DND-41 (cell line): ENCODE measurements around the gene MICA.
"Not testable (repeated sequence)": the region's sequence is repeated elsewhere in the genome, so short reads cannot be mapped to it uniquely, and the experiment has no call there.

Source experiments
- ATAC-seq: fragments of 200-7000 bp; cut with Tn5 transposase; 3 replicates; pipeline ENCODE4 v1.9.1; 2021; ENCODE audit warnings: low read depth; ENCODE audit not compliant: insufficient read depth
- DNase-seq: peaks from one replicate; pipeline ENCODE4 v3.0.0-alpha.2; 2020
- H2AFZ ChIP-seq: 2 replicates; pipeline ENCODE4 v1.6.0; 2012; ENCODE audit warnings: low read depth, low read length
- H3K27ac ChIP-seq: 2 replicates; pipeline ENCODE4 v1.5.1; 2012; ENCODE audit warnings: low read length, inconsistent platforms
- H3K27me3 ChIP-seq: fragments of 200-600 bp; sonication (generic); 2 replicates; pipeline ENCODE4 v1.6.0; 2012; ENCODE audit warnings: low read length, mild to moderate bottlenecking, inconsistent platforms; ENCODE audit not compliant: insufficient read depth, poor library complexity
- H3K36me3 ChIP-seq: 2 replicates; pipeline ENCODE4 v1.5.1; 2012; ENCODE audit warnings: low read length, inconsistent platforms; ENCODE audit not compliant: insufficient read depth
- H3K4me1 ChIP-seq: 2 replicates; pipeline ENCODE4 v1.5.1; 2012; ENCODE audit warnings: mild to moderate bottlenecking, low read length; ENCODE audit not compliant: insufficient read depth
- H3K4me2 ChIP-seq: 2 replicates; pipeline ENCODE4 v1.6.0; 2012; ENCODE audit warnings: mild to moderate bottlenecking, moderate library complexity, low read length, inconsistent platforms; ENCODE audit not compliant: insufficient read depth
- H3K4me3 ChIP-seq, 2 experiments: fragments of 200-600 bp in 1 of 2; shearing (Covaris generic) in 1 of 2; 2 replicates each; pipeline ENCODE4 v1.5.1; 2012 to 2016; ENCODE audit warnings: inconsistent platforms in 2 of 2, low read length in 2 of 2, mild to moderate bottlenecking in 2 of 2, low read depth in 1 of 2, moderate library complexity in 1 of 2
- H3K79me2 ChIP-seq: 2 replicates; pipeline ENCODE4 v1.6.0; 2012; ENCODE audit warnings: low read length, inconsistent platforms; ENCODE audit not compliant: insufficient read depth
- H3K9ac ChIP-seq: 2 replicates; pipeline ENCODE4 v1.6.0; 2012; ENCODE audit warnings: low read depth, mild to moderate bottlenecking, inconsistent platforms, low read length, moderate library complexity
- H3K9me3 ChIP-seq: 2 replicates; pipeline ENCODE4 v1.5.1; 2012; ENCODE audit warnings: low read length, moderate library complexity, mild to moderate bottlenecking, inconsistent platforms; ENCODE audit not compliant: insufficient read depth, severe bottlenecking
- H4K20me1 ChIP-seq: 2 replicates; pipeline ENCODE4 v1.6.0; 2012; ENCODE audit warnings: low read length; ENCODE audit not compliant: insufficient read depth
- EZH2 ChIP-seq: IDR thresholded peaks from 3 replicates; pipeline ENCODE4 v1.6.1; 2012; ENCODE audit warnings: borderline replicate concordance, low read depth, mild to moderate bottlenecking, moderate library complexity, low read length, inconsistent platforms; ENCODE audit not compliant: severe bottlenecking
- TF ChIP-seq, protein P1 (sequence below): IDR thresholded peaks from 2 replicates; pipeline ENCODE4 v1.5.1; 2012; ENCODE audit warnings: borderline replicate concordance, low read length, moderate library complexity, mild to moderate bottlenecking; ENCODE audit not compliant: poor library complexity, severe bottlenecking; ENCODE audit errors: extremely low read depth

Gene MICA

DNA sequence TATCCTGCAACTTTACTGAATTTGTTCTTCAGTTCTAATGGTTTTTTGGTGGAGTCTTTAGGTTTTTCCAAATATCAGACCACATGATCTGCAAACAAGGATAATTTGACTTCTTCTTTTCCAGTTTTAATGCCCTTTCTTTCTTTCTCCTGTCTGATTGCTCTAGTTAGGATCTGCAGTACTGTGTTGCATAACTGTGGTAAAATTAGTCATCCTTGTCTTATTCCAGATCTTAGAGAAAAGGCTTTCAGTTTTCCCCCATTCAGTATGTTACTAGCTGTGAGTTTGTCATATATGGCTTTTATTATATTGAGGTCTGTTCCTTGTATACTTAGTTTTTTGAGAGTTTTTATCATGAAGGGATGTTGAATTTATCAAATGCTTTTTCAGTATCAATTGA, 4.3 kb downstream of the MICA start:
- DNase-seq = no peak
- Histone ChIP-seq H4K20me1 (peaks cover 83% of the 10 kb centered on the region), H3K27ac (no peak overlapping the region), H3K79me2 (peaks cover 91% of the 10 kb centered on the region), H3K4me1 (peaks cover 23% of the 10 kb centered on the region), H3K4me2 (no peak overlapping the region), H3K36me3 (peaks cover 38% of the 10 kb centered on the region), H3K9ac (no peak overlapping the region), H3K9me3 (no peaks in the 10 kb centered on the region), H2AFZ (no peak overlapping the region), H3K27me3 (no peaks in the 10 kb centered on the region), H3K4me3 (no peak overlapping the region)
- TF ChIP-seq, protein P1, sequence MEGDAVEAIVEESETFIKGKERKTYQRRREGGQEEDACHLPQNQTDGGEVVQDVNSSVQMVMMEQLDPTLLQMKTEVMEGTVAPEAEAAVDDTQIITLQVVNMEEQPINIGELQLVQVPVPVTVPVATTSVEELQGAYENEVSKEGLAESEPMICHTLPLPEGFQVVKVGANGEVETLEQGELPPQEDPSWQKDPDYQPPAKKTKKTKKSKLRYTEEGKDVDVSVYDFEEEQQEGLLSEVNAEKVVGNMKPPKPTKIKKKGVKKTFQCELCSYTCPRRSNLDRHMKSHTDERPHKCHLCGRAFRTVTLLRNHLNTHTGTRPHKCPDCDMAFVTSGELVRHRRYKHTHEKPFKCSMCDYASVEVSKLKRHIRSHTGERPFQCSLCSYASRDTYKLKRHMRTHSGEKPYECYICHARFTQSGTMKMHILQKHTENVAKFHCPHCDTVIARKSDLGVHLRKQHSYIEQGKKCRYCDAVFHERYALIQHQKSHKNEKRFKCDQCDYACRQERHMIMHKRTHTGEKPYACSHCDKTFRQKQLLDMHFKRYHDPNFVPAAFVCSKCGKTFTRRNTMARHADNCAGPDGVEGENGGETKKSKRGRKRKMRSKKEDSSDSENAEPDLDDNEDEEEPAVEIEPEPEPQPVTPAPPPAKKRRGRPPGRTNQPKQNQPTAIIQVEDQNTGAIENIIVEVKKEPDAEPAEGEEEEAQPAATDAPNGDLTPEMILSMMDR = no peak
- TF ChIP-seq EZH2 = no peak
- no peak for ATAC-seq

DNA sequence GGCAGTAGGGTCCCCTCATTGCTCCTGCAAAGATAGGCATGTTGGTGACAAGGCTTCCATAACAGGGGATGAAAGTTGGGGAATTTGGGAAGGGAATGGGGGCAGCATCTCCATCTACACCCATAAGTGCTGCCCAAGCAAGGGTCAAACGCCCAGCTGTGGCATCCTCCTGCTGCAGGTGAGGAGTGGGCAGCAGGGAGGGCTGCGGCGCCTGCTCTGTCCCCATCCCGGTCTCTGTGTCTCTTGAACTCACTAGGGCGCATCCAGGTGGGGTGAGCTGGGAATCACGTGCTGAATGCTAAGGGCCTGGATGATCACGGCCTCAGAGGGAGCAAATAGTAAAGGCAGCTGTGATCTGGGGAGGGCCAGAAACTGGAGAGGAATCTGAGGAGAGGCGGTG, 9.1 kb downstream of the MICA start:
- peaks cover 73% of the 10 kb centered on the region for H3K36me3 ChIP-seq
- H3K79me2 ChIP-seq = peaks cover 45% of the 10 kb centered on the region
- no peaks in the 10 kb centered on the region for H3K9me3 ChIP-seq
- no peak overlapping the region for H3K4me2 ChIP-seq
- H3K27me3 ChIP-seq = no peaks in the 10 kb centered on the region
- no peaks in the 10 kb centered on the region for H3K4me1 ChIP-seq
- no peak overlapping the region for H3K27ac ChIP-seq
- H4K20me1 ChIP-seq = peaks cover 58% of the 10 kb centered on the region
- H3K9ac ChIP-seq = no peak overlapping the region
- TF ChIP-seq, protein P1 = no peak
- TF ChIP-seq EZH2 = no peak
- DNase-seq (no peak), ATAC-seq (no peak)
- no peak overlapping the region for H3K4me3 ChIP-seq
- no peak overlapping the region for H2AFZ ChIP-seq

DNA sequence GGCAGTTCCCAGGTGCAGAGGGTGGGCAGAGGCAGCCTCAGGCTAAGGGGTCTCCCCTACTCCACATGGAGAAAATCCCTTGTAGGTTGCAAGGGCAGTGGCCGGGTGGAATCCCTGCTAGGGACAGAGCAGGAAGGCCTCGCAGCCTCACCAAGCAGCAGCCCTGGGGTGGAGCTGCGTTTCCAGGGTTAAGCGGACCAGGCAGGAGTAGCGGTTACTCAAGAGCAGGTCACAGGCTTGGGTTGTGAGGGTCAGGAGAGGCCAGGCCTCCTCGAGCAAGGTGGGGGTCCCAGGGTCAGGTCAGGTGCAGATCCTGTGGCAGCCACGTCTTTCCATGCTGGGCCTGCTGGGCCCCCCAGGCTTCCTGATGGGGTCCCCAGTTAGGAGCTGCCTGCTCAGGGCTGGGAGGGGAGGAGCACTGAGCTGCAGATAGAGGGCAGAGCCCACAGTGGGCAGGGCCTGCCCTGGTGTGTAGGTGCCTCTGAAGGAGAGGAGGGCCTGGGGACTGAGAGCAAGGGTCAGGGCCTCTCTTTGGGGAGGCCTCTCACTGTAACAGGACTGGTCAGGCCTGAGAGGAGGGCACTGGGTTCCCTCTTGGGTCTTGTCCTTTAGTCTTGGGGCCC, 10.9 kb downstream of the MICA start:
- peak; percentile 23; the same call in 1 of the 3 replicates for ATAC-seq
- not testable (repeated sequence) for DNase-seq, H3K4me3 ChIP-seq, H3K9ac ChIP-seq, H3K27me3 ChIP-seq, H3K4me2 ChIP-seq, H2AFZ ChIP-seq, H3K27ac ChIP-seq, H3K4me1 ChIP-seq, H3K9me3 ChIP-seq
- peaks cover 46% of the 10 kb centered on the region for H4K20me1 ChIP-seq
- H3K79me2 ChIP-seq = peaks cover 28% of the 10 kb centered on the region
- peaks cover 73% of the 10 kb centered on the region for H3K36me3 ChIP-seq

DNA sequence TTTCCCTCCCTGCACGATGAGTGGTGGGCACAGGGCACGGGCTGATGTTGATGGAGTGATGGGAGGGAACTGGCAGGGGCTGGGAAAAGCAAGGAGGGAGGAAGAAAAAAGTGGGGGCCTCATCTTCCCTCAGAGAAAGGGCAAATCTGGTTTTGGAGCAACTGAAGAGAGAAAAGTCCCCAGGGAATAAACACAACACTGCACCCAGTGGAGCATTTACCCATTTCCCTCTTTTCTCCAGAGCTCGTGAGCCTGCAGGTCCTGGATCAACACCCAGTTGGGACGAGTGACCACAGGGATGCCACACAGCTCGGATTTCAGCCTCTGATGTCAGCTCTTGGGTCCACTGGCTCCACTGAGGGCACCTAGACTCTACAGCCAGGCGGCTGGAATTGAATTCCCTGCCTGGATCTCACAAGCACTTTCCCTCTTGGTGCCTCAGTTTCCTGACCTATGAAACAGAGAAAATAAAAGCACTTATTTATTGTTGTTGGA, 11.4 kb downstream of the MICA start:
- Histone ChIP-seq H3K4me3 (no peak overlapping the region), H3K36me3 (peaks cover 69% of the 10 kb centered on the region), H2AFZ (no peak overlapping the region), H3K79me2 (peaks cover 22% of the 10 kb centered on the region), H3K4me2 (no peak overlapping the region), H3K4me1 (no peaks in the 10 kb centered on the region), H3K27me3 (no peaks in the 10 kb centered on the region), H3K9ac (no peak overlapping the region), H3K27ac (no peak overlapping the region), H3K9me3 (no peaks in the 10 kb centered on the region), H4K20me1 (peaks cover 40% of the 10 kb centered on the region)
- no peak for DNase-seq
- ATAC-seq = no peak
- no peak for TF ChIP-seq EZH2
- TF ChIP-seq, protein P1 = no peak
